HPDE6-E6E7 (cell line): Measurements from ENCODE around the gene RANBP17.
"Not testable (repeated sequence)": the region's sequence is repeated elsewhere in the genome, so short reads cannot be mapped to it uniquely, and the experiment has no call there.

ENCODE experiments used
- DNase-seq: peaks from one replicate; pipeline ENCODE4 v3.0.0; 2011; ENCODE audit warnings: missing footprints; ENCODE audit errors: extremely low spot score

Gene RANBP17

GRCh38 chr5:170861917-170862766, at the start of gene RANBP17:
Gene RANBP17 (plus strand): TSS chr5:170862018.
- DNase-seq: peak; percentile 73

- no peak for DNase-seq
Measured at GRCh38 chr5:170813231-170813630, 48.6 kb upstream of the RANBP17 start.

GRCh38 chr5:170817195-170817594, 44.6 kb upstream of the RANBP17 start:
- DNase-seq: no peak

GRCh38 chr5:170818232-170818631, 43.6 kb upstream of the RANBP17 start:
- no peak for DNase-seq

- DNase-seq: no peak
Measured at GRCh38 chr5:170819824-170820223, 42.0 kb upstream of the RANBP17 start.

GRCh38 chr5:170821257-170821800, 40.5 kb upstream of the RANBP17 start:
- no peak for DNase-seq

GRCh38 chr5:170826117-170826516, 35.7 kb upstream of the RANBP17 start:
- DNase-seq: no peak

GRCh38 chr5:170832241-170832640, 29.6 kb upstream of the RANBP17 start:
- DNase-seq: no peak

GRCh38 chr5:170833981-170834380, 27.8 kb upstream of the RANBP17 start:
- DNase-seq: not testable (repeated sequence)

GRCh38 chr5:170836226-170836625, 25.6 kb upstream of the RANBP17 start:
- DNase-seq: no peak

- DNase-seq: no peak
Measured at GRCh38 chr5:170843870-170844269, 17.9 kb upstream of the RANBP17 start.

- no peak for DNase-seq
Measured at GRCh38 chr5:170844651-170845050, 17.2 kb upstream of the RANBP17 start.

GRCh38 chr5:170846416-170846815, 15.4 kb upstream of the RANBP17 start:
- no peak for DNase-seq

- DNase-seq: no peak
Measured at GRCh38 chr5:170846846-170847245, 15.0 kb upstream of the RANBP17 start.

- DNase-seq: no peak
Measured at GRCh38 chr5:170848033-170848432, 13.8 kb upstream of the RANBP17 start.

GRCh38 chr5:170849374-170849773, 12.4 kb upstream of the RANBP17 start:
- no peak for DNase-seq

- DNase-seq: no peak
Measured at GRCh38 chr5:170854566-170854965, 7.3 kb upstream of the RANBP17 start.

GRCh38 chr5:170857066-170857465, 4.8 kb upstream of the RANBP17 start:
- no peak for DNase-seq

GRCh38 chr5:170860415-170860814, 1.4 kb upstream of the RANBP17 start:
- DNase-seq: no peak

- DNase-seq: no peak
Measured at GRCh38 chr5:170860818-170861666, 776 bp upstream of the RANBP17 start.

- no peak for DNase-seq
Measured at GRCh38 chr5:170861667-170861916, 226 bp upstream of the RANBP17 start.

GRCh38 chr5:170863646-170864045, 1.8 kb downstream of the RANBP17 start:
- no peak for DNase-seq

- DNase-seq: no peak
Measured at GRCh38 chr5:170865622-170866021, 3.8 kb downstream of the RANBP17 start.
